Occipital lobe (tissue), 2 donors: ENCODE results near the gene PCDHGA9. TPM values are rescaled to one million over a fixed set of nuclear protein-coding genes. Genes with fewer than 3 reads are reported as not detected.
"Not testable (repeated sequence)": the region's sequence is repeated elsewhere in the genome, so short reads cannot be mapped to it uniquely, and the experiment has no call there.

ENCODE experiments used
- DNase-seq: peaks from one replicate; lab custom pipeline; 2025; lab: John Stamatoyannopoulos, UW
- total RNA-seq: library from RNA; depleted of rRNA; stranded (reverse); fragments of >200 nt; gene quantifications from one replicate; pipeline ENCODE4 v1.2.3, GENCODE V29; 2014

PCDHGA9 gene
- 11.9 TPM for total RNA-seq

DNA sequence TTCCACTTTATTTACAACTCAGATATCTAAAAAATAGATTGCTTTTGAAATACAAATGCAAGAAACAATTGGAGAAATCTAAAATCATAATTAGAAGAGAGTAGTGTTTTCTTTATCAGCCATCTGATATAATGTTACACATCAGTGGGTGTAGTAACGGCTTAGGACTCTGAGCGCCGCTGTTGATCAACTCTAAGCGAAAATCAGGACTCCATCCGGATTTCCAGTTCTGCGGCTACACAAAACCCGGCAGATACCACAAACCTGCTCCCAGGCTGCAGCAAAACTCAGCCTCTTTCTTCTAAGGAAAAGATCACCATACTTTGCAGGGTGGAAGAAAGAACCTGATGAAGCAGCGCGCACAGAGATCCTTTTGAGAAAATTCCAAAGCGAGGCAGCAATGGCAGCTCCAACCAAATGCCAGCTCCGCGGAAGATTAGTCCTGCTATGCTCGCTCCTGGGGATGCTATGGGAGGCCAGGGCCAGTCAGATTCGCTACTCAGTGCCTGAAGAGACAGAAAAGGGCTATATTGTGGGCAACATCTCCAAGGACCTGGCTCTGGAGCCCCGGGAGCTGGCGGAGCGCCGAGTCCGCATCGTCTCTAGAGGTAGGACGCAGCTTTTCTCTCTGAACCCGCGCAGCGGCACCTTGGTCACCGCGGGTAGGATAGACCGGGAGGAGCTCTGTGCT is at the start of gene PCDHGA9:
PCDHGA9 (plus strand) TSS at position 226 of the 691 bp plus-strand sequence; CDS start at position 401, 175 bp downstream.
- DNase-seq = no peak

DNA sequence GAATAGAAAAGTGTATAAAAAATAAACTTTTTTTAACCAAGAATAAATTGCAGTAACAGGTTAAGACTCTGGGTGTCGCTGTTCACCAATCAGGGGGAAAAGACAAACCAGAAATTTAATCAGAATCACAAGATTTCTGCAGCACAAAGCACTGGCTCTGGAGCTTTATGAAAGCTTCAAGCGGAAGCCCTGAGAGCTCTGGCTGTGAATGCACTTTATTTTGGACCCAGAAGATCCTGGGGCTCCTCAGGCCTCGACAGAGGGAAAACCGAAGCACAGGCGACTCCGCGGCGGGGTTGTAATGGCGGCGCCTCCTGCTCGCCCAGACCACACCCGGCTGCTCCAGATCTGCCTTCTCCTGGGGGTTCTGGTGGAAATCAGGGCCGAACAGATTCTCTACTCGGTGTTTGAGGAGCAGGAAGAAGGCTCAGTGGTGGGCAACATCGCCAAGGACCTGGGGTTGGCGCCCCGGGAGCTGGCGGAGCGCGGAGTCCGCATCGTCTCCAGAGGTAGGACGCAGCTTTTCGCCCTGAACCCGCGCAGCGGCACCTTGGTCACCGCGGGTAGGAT is 47.6 kb upstream of the PCDHGA9 start, which contains the start of gene PCDHGA4:
PCDHGA4 (plus strand) TSS at position 122 of the 570 bp plus-strand sequence; CDS start at position 209, 87 bp downstream.
- DNase-seq = no peak

GRCh38 chr5:141355641-141356040 is 46.9 kb upstream of the PCDHGA9 start:
- DNase-seq = no peak

DNA sequence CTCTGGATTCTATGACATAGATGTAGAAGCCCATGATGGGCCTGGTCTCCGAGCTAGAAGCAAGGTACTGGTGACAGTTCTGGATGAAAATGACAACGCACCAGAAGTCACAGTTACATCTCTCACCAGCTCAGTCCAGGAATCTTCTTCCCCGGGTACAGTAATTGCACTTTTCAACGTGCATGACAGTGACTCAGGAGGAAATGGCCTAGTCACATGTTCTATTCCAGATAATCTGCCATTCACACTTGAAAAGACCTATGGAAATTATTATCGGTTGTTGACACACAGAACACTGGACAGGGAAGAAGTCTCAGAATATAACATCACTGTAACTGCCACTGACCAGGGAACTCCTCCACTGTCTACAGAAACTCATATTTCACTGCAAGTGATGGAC is 46.4 kb upstream of the PCDHGA9 start:
- no peak for DNase-seq

DNA sequence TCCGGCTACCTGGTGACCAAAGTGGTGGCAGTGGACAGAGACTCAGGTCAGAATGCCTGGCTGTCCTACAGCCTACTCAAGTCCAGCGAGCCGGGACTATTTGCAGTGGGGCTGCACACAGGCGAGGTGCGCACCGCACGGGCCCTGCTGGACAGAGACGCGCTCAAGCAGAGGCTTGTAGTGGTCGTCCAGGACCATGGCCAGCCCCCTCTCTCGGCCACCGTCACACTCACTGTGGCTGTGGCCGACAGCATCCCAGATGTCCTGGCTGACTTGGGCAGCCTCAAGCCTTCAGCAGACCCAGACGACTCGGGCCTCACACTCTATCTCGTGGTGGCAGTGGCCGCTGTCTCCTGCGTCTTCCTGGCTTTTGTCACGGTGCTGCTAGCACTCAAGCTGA is 45.6 kb upstream of the PCDHGA9 start:
- DNase-seq = no peak

GRCh38 chr5:141359790-141360426 is 42.7 kb upstream of the PCDHGA9 start, which contains the start of gene PCDHGB2:
Gene PCDHGB2, plus strand, starts transcription at chr5:141359994. Its CDS starts 142 bp downstream, at chr5:141360136.
- no peak for DNase-seq

- no peak for DNase-seq
Observed at GRCh38 chr5:141360685-141361084, 41.9 kb upstream of the PCDHGA9 start.

DNA sequence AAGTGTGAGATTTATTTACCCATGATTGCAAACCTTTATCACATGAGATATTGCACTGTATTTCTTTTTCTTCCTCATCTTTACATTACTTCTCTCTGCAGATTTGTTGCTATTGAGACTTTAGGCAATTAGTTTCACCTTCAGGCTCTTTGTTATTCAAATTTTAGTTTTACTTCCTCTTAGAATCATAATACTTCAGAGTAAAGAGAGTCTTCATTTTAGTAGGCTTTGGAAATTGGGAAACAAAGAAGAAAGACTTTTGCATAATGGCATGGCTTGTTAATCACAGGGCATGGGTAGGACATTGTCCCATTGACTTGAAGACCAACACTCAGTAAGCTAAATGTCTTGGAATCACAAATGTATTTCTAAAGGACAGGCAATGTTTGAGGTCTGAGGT is 39.9 kb upstream of the PCDHGA9 start:
- no peak for DNase-seq

DNA sequence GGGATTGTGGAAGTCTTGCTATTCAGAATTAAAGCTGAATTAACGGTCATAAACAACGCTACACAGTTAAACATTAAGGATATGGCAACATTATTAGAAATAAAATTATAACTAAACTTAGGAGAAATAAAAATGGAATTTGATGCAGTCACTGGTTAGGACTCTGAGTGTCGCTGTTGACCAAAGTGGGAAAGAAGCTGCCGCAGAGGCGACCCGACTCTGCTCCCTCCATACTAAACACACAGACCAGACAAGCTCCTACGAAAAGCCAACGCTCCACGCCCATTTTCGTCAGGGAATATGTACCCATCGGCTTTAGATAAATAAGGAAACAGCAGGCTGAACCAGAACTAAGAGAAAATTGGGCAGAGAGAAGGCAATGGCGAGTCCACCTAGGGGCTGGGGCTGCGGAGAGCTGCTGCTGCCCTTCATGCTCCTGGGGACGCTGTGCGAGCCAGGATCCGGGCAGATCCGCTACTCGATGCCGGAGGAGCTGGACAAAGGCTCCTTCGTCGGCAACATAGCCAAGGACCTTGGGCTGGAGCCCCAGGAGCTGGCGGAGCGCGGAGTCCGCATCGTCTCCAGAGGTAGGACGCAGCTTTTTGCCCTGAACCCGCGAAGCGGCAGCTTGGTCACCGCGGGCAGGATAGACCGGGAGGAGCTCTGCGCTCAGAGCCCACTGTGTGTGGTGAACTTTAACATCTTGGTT is 38.5 kb upstream of the PCDHGA9 start, which contains the start of gene PCDHGA5:
PCDHGA5 (plus strand) TSS at position 211 of the 709 bp plus-strand sequence; CDS start at position 380, 169 bp downstream.
- DNase-seq = no peak

DNA sequence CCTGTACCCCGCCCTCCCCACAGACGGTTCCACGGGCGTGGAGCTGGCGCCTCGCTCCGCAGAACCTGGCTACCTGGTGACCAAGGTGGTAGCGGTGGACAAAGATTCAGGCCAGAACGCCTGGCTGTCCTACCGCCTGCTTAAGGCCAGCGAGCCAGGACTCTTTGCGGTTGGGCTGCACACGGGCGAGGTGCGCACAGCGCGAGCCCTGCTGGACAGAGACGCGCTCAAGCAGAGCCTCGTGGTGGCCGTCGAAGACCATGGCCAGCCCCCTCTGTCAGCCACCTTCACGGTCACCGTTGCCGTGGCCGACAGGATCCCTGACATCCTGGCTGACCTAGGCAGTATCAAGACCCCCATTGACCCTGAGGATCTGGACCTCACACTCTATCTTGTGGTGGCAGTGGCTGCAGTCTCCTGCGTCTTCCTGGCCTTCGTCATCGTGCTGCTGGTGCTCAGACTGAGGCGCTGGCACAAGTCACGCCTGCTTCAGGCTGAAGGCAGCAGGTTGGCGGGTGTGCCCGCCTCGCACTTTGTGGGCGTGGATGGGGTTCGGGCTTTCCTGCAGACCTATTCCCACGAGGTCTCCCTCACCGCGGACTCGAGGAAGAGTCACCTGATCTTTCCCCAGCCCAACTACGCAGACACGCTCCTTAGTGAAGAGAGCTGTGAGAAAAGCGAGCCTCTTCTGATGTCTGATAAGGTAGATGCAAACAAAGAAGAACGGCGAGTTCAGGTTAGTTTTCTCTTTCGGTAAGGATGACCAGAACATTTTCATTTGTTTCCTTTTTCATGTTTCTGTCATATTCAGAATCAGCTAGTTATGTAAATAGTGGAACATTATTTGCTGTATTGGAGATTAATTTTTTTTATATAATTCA is 36.3 kb upstream of the PCDHGA9 start:
- DNase-seq = no peak

- DNase-seq = no peak
Observed at GRCh38 chr5:141369994-141370848, 32.4 kb upstream of the PCDHGA9 start, which contains the start of gene PCDHGB3. Gene PCDHGB3, plus strand, starts transcription at chr5:141370242. Its CDS starts 153 bp downstream, at chr5:141370395.

GRCh38 chr5:141371572-141372475 is 30.8 kb upstream of the PCDHGA9 start:
- DNase-seq = no peak

GRCh38 chr5:141373673-141374317 is 28.8 kb upstream of the PCDHGA9 start, which contains the start of gene PCDHGA6:
Gene PCDHGA6, plus strand, starts transcription at chr5:141373891. Its CDS starts 193 bp downstream, at chr5:141374084.
- no peak for DNase-seq

DNA sequence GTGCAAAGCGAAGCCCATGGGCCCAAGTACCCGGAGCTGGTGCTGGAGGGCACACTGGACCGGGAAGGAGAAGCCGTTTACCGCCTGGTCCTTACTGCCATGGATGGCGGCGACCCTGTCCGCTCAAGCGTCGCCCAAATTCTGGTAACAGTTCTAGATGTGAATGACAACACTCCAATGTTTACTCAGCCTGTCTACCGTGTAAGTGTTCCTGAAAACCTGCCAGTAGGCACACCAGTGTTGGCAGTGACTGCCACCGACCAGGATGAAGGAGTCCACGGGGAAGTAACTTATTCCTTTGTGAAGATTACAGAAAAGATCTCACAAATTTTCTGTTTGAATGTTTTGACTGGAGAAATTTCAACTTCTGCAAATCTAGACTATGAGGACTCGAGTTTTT is 28.0 kb upstream of the PCDHGA9 start:
- DNase-seq = no peak

DNA sequence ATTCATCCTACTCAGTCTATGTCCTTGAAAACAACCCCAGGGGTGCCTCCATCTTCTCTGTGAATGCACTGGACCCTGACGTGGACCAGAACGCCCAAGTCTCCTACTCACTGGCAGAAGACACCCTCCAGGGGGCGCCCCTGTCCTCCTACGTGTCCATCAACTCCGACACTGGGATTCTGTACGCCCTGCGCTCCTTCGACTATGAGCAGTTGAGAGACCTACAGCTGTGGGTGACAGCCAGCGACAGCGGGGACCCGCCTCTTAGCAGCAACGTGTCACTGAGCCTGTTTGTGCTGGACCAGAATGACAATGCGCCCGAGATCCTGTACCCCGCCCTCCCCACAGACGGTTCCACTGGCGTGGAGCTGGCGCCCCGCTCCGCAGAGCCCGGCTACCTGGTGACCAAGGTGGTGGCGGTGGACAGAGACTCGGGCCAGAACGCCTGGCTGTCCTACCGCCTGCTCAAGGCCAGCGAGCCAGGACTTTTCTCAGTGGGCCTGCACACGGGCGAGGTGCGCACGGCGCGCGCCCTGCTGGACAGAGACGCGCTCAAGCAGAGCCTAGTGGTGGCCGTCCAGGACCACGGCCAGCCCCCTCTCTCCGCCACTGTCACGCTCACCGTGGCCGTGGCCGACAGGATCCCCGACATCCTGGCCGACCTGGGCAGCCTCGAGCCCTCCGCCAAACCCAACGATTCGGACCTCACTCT is 27.0 kb upstream of the PCDHGA9 start:
- not testable (repeated sequence) for DNase-seq

DNA sequence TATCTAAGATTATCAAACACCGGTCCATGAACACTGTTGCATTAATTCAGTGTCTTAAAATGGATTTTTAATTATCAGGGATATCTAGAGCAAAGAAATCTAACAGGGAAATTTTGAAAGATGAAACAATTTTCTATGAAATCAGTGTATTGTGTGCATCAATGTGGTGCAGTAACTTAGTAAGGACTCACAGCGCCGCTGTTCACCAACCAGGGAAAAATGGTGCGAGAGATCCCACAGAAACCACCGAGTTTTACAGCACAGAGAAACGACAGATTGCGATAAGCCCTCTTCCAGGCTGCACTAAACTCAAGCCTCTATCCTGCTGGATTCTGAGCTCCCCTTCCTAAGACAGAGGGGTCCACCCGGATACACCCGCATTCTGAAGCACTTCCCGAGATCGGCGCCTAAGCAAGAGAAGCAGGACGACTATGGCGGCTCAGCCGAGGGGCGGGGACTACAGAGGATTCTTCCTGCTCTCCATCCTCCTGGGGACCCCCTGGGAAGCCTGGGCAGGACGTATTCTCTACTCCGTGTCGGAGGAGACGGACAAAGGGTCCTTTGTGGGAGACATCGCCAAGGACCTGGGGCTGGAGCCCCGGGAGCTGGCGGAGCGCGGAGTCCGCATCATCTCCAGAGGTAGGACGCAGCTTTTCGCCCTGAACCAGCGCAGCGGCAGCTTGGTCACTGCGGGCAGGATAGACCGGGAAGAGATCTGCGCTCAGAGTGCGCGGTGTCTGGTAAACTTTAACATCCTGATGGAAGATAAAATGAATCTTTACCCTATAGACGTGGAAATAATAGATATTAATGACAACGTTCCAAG is 19.9 kb upstream of the PCDHGA9 start, which contains the start of gene PCDHGA7:
PCDHGA7 (plus strand) TSS at position 274 of the 826 bp plus-strand sequence; CDS start at position 432, 158 bp downstream.
- DNase-seq = no peak
